HepG2 (cell line): Measurements from ENCODE around the gene PM20D1. TPM values are rescaled to one million over a fixed set of nuclear protein-coding genes. Genes with fewer than 3 reads are reported as not detected.

ENCODE experiments used
- ATAC-seq: fragments of 200-7000 bp; cut with Tn5 transposase; 3 replicates; pipeline ENCODE4 v1.9.1; 2020; ENCODE audit warnings: mild to moderate bottlenecking, moderate library complexity
- BruUV-seq: library from RNA; stranded (reverse); fragments of 400-500 nt; replicated peaks from 2 replicates; lab custom pipeline; 2021; lab: Mats Ljungman, UMichigan
- CTCF ChIA-PET: fragments of 300-600 bp; formaldehyde crosslinking; extraction: SDS; loops from one replicate; lab custom pipeline; 2021; ENCODE audit warnings: low total read pairs, inconsistent platforms, low intra/inter-chr PET ratio; lab: Yijun Ruan, JAX
- POLR2A ChIA-PET: fragments of 350-600 bp; sonication (Branson Sonifier 250); formaldehyde crosslinking; loops from one replicate; lab custom pipeline; 2020; ENCODE audit warnings: antibody characterized with exemption, inconsistent platforms; lab: Yijun Ruan, JAX
- DNase-seq: peaks from one replicate; pipeline ENCODE4 v3.0.0-alpha.2; 2015; ENCODE audit warnings: low spot score
- FAIRE-seq: peaks from 3 replicates; lab custom pipeline; 2011; peaks lifted over from hg19 to GRCh38; lab: Jason Lieb, UNC
- H2AFZ ChIP-seq: one replicate; pipeline ENCODE4 v1.6.1; 2011; ENCODE audit warnings: low read length, inconsistent platforms
- H3K27ac ChIP-seq: fragments of 300-600 bp; 3 replicates; pipeline ENCODE4 v1.8.0; 2011; ENCODE audit warnings: mixed run types, mild to moderate bottlenecking, mixed read lengths, low read length, inconsistent platforms; ENCODE audit not compliant: insufficient read depth; ENCODE audit errors: extremely low read length
- H3K27me3 ChIP-seq, 2 experiments: fragments of 200-600 bp in 1 of 2; 2 replicates in 1 of 2; 3 replicates in 1 of 2; pipeline versions ENCODE4 v1.6.0 to v1.8.0; 2011; ENCODE audit warnings: low read length in 2 of 2, mild to moderate bottlenecking in 2 of 2, moderate library complexity in 2 of 2, inconsistent platforms in 1 of 2; ENCODE audit not compliant: insufficient read depth in 2 of 2, control insufficient read depth in 1 of 2
- H3K36me3 ChIP-seq, 2 experiments: fragments of 200-600 bp in 1 of 2; replicated peaks in 1 of 2; 2 replicates in 1 of 2; 3 replicates in 1 of 2; pipeline versions ENCODE4 v1.5.1 to v1.8.0; 2011; ENCODE audit warnings: low read length in 2 of 2, inconsistent platforms in 1 of 2; ENCODE audit not compliant: insufficient read depth in 2 of 2, control insufficient read depth in 1 of 2
- H3K4me1 ChIP-seq: 2 replicates; pipeline ENCODE4 v1.5.1; 2012; ENCODE audit warnings: low read length, inconsistent platforms; ENCODE audit not compliant: insufficient read depth
- H3K4me2 ChIP-seq: 2 replicates; pipeline ENCODE4 v1.6.0; 2011; ENCODE audit warnings: low read depth, low read length, inconsistent platforms
- H3K4me3 ChIP-seq, 3 experiments: fragments of 200-600 bp in 1 of 3; sonication (generic), shearing (Covaris generic) in 1 of 3; replicated peaks in 1 of 3; 2 replicates each; pipeline ENCODE4 v1.5.1; 2011 to 2016; ENCODE audit warnings: low read length in 3 of 3, inconsistent platforms in 2 of 3, low read depth in 2 of 3, mild to moderate bottlenecking in 2 of 3, control low read depth in 1 of 3, mixed read lengths in 1 of 3; ENCODE audit not compliant: insufficient read depth in 1 of 3
- H3K79me2 ChIP-seq: one replicate; pipeline ENCODE4 v1.6.1; 2011; ENCODE audit warnings: low read length, inconsistent platforms; ENCODE audit not compliant: insufficient read depth
- H3K9ac ChIP-seq: 2 replicates; pipeline ENCODE4 v1.6.0; 2011; ENCODE audit warnings: mild to moderate bottlenecking, low read depth, low read length, inconsistent platforms; ENCODE audit not compliant: insufficient read depth
- H3K9me3 ChIP-seq: 2 replicates; pipeline ENCODE4 v1.5.1; 2012; ENCODE audit warnings: mild to moderate bottlenecking, low read length
- H4K20me1 ChIP-seq: 2 replicates; pipeline ENCODE4 v1.6.0; 2011; ENCODE audit warnings: inconsistent platforms, mild to moderate bottlenecking, low read length, moderate library complexity; ENCODE audit not compliant: insufficient read depth
- CEBPB ChIP-seq: IDR thresholded peaks from 2 replicates; pipeline ENCODE4 v1.6.1; 2011; ENCODE audit warnings: low read depth, low read length, improper control_type of control experiment, borderline replicate concordance
- ZBTB10 ChIP-seq: sonication (generic); formaldehyde crosslinking; IDR thresholded peaks from 2 replicates; pipeline ENCODE4 v1.4.0; 2020; ENCODE audit warnings: missing genetic modification reagents, borderline replicate concordance
- ZNF574 ChIP-seq: sonication (generic); formaldehyde crosslinking; IDR thresholded peaks from 2 replicates; pipeline ENCODE4 v1.4.0; 2020; ENCODE audit warnings: missing genetic modification reagents
- WGBS: methylation state at CpG from one replicate; pipeline ENCODE4 v1.1.6; 2017; ENCODE audit warnings: low lambda C conversion rate; 5-methylcytosine and 5-hydroxymethylcytosine counted together
- in situ Hi-C: cut with HindIII; loops from 2 replicates; pipeline ENCODE4 v1.10.0; 2017; ENCODE audit warnings: low pct_unique_long_range_greater_than_20kb; ENCODE audit not compliant: extremely low pct_ligation_motif_present
- intact Hi-C: fragments of 100-400 bp; cut with micrococcal nuclease; formaldehyde crosslinking; loops from one replicate; pipeline ENCODE4 v1.10.0; 2022; ENCODE audit not compliant: unreplicated experiment
- polyA plus RNA-seq, 8 experiments: library from polyadenylated mRNA; depleted of rRNA in 3 of 8; stranded (reverse) in 7 of 8; unstranded in 1 of 8; fragments of >200 nt; fragmentation: Illumina TruSeq in 4 of 8; extraction: Trizol in 4 of 8; gene quantifications; 2 replicates each; pipeline versions ENCODE4 v1.2.1 to v1.2.3, GENCODE V29; 2011 to 2016; ENCODE audit warnings: low read depth in 4 of 8, missing spikeins in 1 of 8, mixed read lengths in 1 of 8; ENCODE audit not compliant: insufficient read depth in 1 of 8
- total RNA-seq, 5 experiments: library from RNA; depleted of rRNA; stranded (reverse); fragments of >200 nt; fragmentation: Illumina TruSeq; extraction: Trizol; gene quantifications; 2 replicates each; pipeline ENCODE4 v1.2.3, GENCODE V29; 2016; ENCODE audit warnings: low read depth in 1 of 5

PM20D1 gene
- total and polyA plus RNA-seq, 2 of the 13 experiments (the other 11 are each of a cell fraction or from before 2014, with no cell fraction given): not detected

GRCh38 chr1:205792961-205793673 lies 56.8 kb downstream of the PM20D1 start:
- H2AFZ ChIP-seq: no peak overlapping the region
- H3K27ac ChIP-seq: no peak overlapping the region
- ChIA-PET POLR2A (no interaction called here), CTCF (interaction anchor here (3.8 to 4.3 kb wide), 2 partner anchors 114 to 185 kb away, joined by 19 to 37 read pairs; no protein-coding TSS in a partner anchor)
- no peaks in the 10 kb centered on the region for H4K20me1 ChIP-seq
- H3K79me2 ChIP-seq: no peaks in the 10 kb centered on the region
- H3K27me3 ChIP-seq: no peaks in the 10 kb centered on the region; a peak in 1 of 5 replicates
- H3K9me3 ChIP-seq: no peaks in the 10 kb centered on the region
- no peak for FAIRE-seq
- WGBS: 49% methylated on average over 6 of the region's 6 CpGs
- ATAC-seq: no peak
- H3K4me2 ChIP-seq: no peak overlapping the region
- no peak overlapping the region for H3K4me3 ChIP-seq
- H3K36me3 ChIP-seq: no peaks in the 10 kb centered on the region
- H3K9ac ChIP-seq: no peak overlapping the region
- intact Hi-C loops: no loop called here
- TF ChIP-seq ZBTB10 (CRISPR knock-in tag): no peak
- no peak for TF ChIP-seq CEBPB
- TF ChIP-seq ZNF574 (CRISPR knock-in tag): no peak
- no peak for DNase-seq
- no peaks in the 10 kb centered on the region for H3K4me1 ChIP-seq
- BruUV-seq: no TSS peak
- in situ Hi-C loops: loop anchor here (5.0 to 10.0 kb wide), 2 partner anchors 119 to 312 kb away; no protein-coding TSS in a partner anchor
